Endothelial cell of umbilical vein (primary cell): ENCODE data around the gene PRKAB1. TPM values are rescaled to one million over a fixed set of nuclear protein-coding genes. Genes with fewer than 3 reads are reported as not detected.

Experiments used
- BruUV-seq: library from RNA; stranded (reverse); fragments of 400-500 nt; replicated peaks from 2 replicates; lab custom pipeline; 2021; lab: Mats Ljungman, UMichigan
- CTCF ChIA-PET: fragments of 300-600, 350-600 bp; sonication (Branson Sonifier 250); formaldehyde crosslinking; loops from one replicate; lab custom pipeline; 2021; ENCODE audit warnings: antibody characterized with exemption, inconsistent platforms; lab: Charles Lee
- POLR2A ChIA-PET: fragments of 300-600, 350-600 bp; sonication (Branson Sonifier 250); formaldehyde crosslinking; loops from one replicate; lab custom pipeline; 2021; ENCODE audit warnings: antibody characterized with exemption, inconsistent platforms; lab: Charles Lee
- DNase-seq: peaks from one replicate; pipeline ENCODE4 v3.0.0-alpha.2; 2011; ENCODE audit warnings: low read depth, low spot score
- FAIRE-seq: peaks from 2 replicates; lab custom pipeline; 2011; peaks lifted over from hg19 to GRCh38; lab: Jason Lieb, UNC
- H2AFZ ChIP-seq: 2 replicates; pipeline ENCODE4 v1.6.0; 2012; ENCODE audit warnings: low read depth, low read length, control low read depth, inconsistent platforms
- H3K27ac ChIP-seq: 2 replicates; pipeline ENCODE4 v1.5.1; 2011; ENCODE audit warnings: low read depth, mild to moderate bottlenecking, control low read depth, low read length, moderate library complexity; ENCODE audit not compliant: insufficient read depth
- H3K27me3 ChIP-seq, 2 experiments: 2 replicates each; pipeline versions ENCODE4 v1.6.0 to v1.6.1; 2011; ENCODE audit warnings: low read length in 2 of 2, mixed read lengths in 1 of 2; ENCODE audit not compliant: control insufficient read depth in 2 of 2, insufficient read depth in 2 of 2
- H3K36me3 ChIP-seq, 2 experiments: 2 replicates in 1 of 2; 3 replicates in 1 of 2; pipeline ENCODE4 v1.5.1; 2011; ENCODE audit warnings: low read length in 2 of 2, mild to moderate bottlenecking in 1 of 2, moderate library complexity in 1 of 2; ENCODE audit not compliant: control insufficient read depth in 2 of 2, insufficient read depth in 2 of 2; ENCODE audit errors: extremely low read depth in 1 of 2
- H3K4me1 ChIP-seq: 3 replicates; pipeline ENCODE4 v1.5.1; 2011; ENCODE audit warnings: mild to moderate bottlenecking, low read length; ENCODE audit not compliant: control insufficient read depth, insufficient read depth; ENCODE audit errors: extremely low read depth
- H3K4me2 ChIP-seq: 2 replicates; pipeline ENCODE4 v1.6.1; 2011; ENCODE audit warnings: low read length, control low read depth, mixed read lengths; ENCODE audit not compliant: insufficient read depth
- H3K4me3 ChIP-seq, 3 experiments: fragments of 200-600 bp in 1 of 3; sonication (generic), shearing (Covaris generic) in 1 of 3; replicated peaks in 1 of 3; 2 replicates each; pipeline ENCODE4 v1.5.1; 2011 to 2016; ENCODE audit warnings: control low read depth in 3 of 3, low read length in 3 of 3, mild to moderate bottlenecking in 2 of 3, inconsistent platforms in 1 of 3, low read depth in 1 of 3, moderate library complexity in 1 of 3; ENCODE audit not compliant: insufficient read depth in 1 of 3
- H3K79me2 ChIP-seq: 2 replicates; pipeline ENCODE4 v1.6.0; 2012; ENCODE audit warnings: low read length, inconsistent platforms; ENCODE audit not compliant: control insufficient read depth, insufficient read depth
- H3K9ac ChIP-seq: replicated peaks from 2 replicates; pipeline ENCODE3; 2011; ENCODE audit warnings: low read length, control low read depth; ENCODE audit not compliant: insufficient read depth; ENCODE audit errors: extremely low read depth
- H3K9me1 ChIP-seq: replicated peaks from 3 replicates; pipeline ENCODE4 v1.6.0; 2011; ENCODE audit warnings: mild to moderate bottlenecking, low read length; ENCODE audit not compliant: control insufficient read depth, insufficient read depth; ENCODE audit errors: extremely low read depth
- H3K9me3 ChIP-seq: replicated peaks from 2 replicates; pipeline ENCODE4 v1.5.1; 2012; ENCODE audit warnings: low read length, inconsistent platforms; ENCODE audit not compliant: control insufficient read depth, insufficient read depth
- H4K20me1 ChIP-seq: replicated peaks from 2 replicates; pipeline ENCODE3; 2011; ENCODE audit warnings: mild to moderate bottlenecking, low read length; ENCODE audit not compliant: control insufficient read depth, insufficient read depth; ENCODE audit errors: extremely low read depth
- CTCF ChIP-seq, 2 donors: IDR thresholded peaks; 1 replicate in 1 of 2; 2 replicates in 1 of 2; pipeline ENCODE4 v1.5.1; 2011; ENCODE audit warnings: low read length in 2 of 2, mild to moderate bottlenecking in 2 of 2, moderate library complexity in 2 of 2, control low read depth in 1 of 2, inconsistent platforms in 1 of 2, low read depth in 1 of 2; ENCODE audit not compliant: insufficient read depth in 1 of 2; ENCODE audit errors: extremely low read depth in 1 of 2
- EZH2 ChIP-seq: IDR thresholded peaks from 2 replicates; pipeline ENCODE4 v1.6.1; 2012; ENCODE audit warnings: borderline replicate concordance, low read depth, mild to moderate bottlenecking, moderate library complexity, low read length, inconsistent platforms; ENCODE audit not compliant: severe bottlenecking
- FOS ChIP-seq: IDR thresholded peaks from 2 replicates; pipeline ENCODE4 v1.6.1; 2011; ENCODE audit warnings: mild to moderate bottlenecking, low read length, moderate library complexity, borderline replicate concordance; ENCODE audit not compliant: insufficient read depth
- GATA2 ChIP-seq: IDR thresholded peaks from 2 replicates; pipeline ENCODE4 v1.7.0; 2011; ENCODE audit warnings: low read depth, mild to moderate bottlenecking, moderate library complexity, mixed read lengths, low read length; ENCODE audit not compliant: insufficient read length, insufficient read depth
- JUN ChIP-seq: IDR thresholded peaks from 2 replicates; pipeline ENCODE4 v1.6.1; 2011; ENCODE audit warnings: borderline replicate concordance, low read depth; ENCODE audit not compliant: insufficient read length, insufficient read depth
- MAX ChIP-seq: IDR thresholded peaks from 2 replicates; pipeline ENCODE4 v1.6.1; 2011; ENCODE audit not compliant: insufficient read depth, insufficient read length
- MYC ChIP-seq: IDR thresholded peaks from one replicate; pipeline ENCODE4 v1.6.1; 2011; ENCODE audit warnings: mild to moderate bottlenecking, low read depth, low read length
- POLR2A ChIP-seq: IDR thresholded peaks from 2 replicates; pipeline ENCODE4 v1.6.1; 2012; ENCODE audit warnings: low read depth, mild to moderate bottlenecking, control low read depth, low read length
- POLR2AphosphoS5 ChIP-seq: IDR thresholded peaks from 2 replicates; pipeline ENCODE4 v1.6.1; 2012; ENCODE audit warnings: low read depth, mild to moderate bottlenecking, control low read depth, low read length, moderate library complexity; ENCODE audit not compliant: insufficient read depth
- dilution Hi-C: fragments of 300-500 bp; cut with MboI; formaldehyde crosslinking; loops from one replicate; pipeline ENCODE4 v1.15.0; 2019; ENCODE audit warnings: low sequenced_read_pairs; ENCODE audit not compliant: extremely low pct_ligation_motif_present
- intact Hi-C: fragments of 100-400 bp; cut with micrococcal nuclease; formaldehyde crosslinking; loops from one replicate; pipeline ENCODE4 v1.10.0; 2022
- polyA plus RNA-seq, 4 experiments: library from polyadenylated mRNA; depleted of rRNA in 3 of 4; stranded (reverse) in 3 of 4; unstranded in 1 of 4; fragments of >200 nt; gene quantifications; 2 replicates each; pipeline versions ENCODE4 v1.2.1 to v1.2.3, GENCODE V29; 2011 to 2012; ENCODE audit warnings: missing spikeins in 1 of 4
- total RNA-seq: library from RNA; stranded (reverse); gene quantifications from 2 replicates; pipeline ENCODE4 v1.2.3, GENCODE V29; 2021

Gene PRKAB1
- total and polyA plus RNA-seq, 2 donors (not counting 3 experiments of a cell fraction or from before 2014, with no cell fraction given) = 23.1 to 27.0 TPM

- H2AFZ ChIP-seq = no peak overlapping the region
- no peaks in the 10 kb centered on the region for H3K9me1 ChIP-seq
- no TSS peak for BruUV-seq
- peaks cover 20% of the 10 kb centered on the region for H3K4me1 ChIP-seq
- dilution Hi-C loops = no loop called here
- intact Hi-C loops = no loop called here
- no peak overlapping the region for H3K4me3 ChIP-seq
- no peak overlapping the region for H3K4me2 ChIP-seq
- ChIA-PET POLR2A (interaction anchor here (0.6 kb wide), 1 partner anchor 9 kb away, joined by 3 read pairs; no protein-coding TSS in a partner anchor), CTCF (interaction anchor here (0.7 to 1.3 kb wide), 2 partner anchors 10 to 23 kb away, joined by 3 to 6 read pairs; no protein-coding TSS in a partner anchor)
- H3K79me2 ChIP-seq = no peaks in the 10 kb centered on the region
- FAIRE-seq (no peak), DNase-seq (no peak)
- no peak overlapping the region for H3K9ac ChIP-seq
- H3K27me3 ChIP-seq = no peaks in the 10 kb centered on the region
- H3K9me3 ChIP-seq = no peaks in the 10 kb centered on the region
- H3K27ac ChIP-seq = no peak overlapping the region
- no peaks in the 10 kb centered on the region for H4K20me1 ChIP-seq
- no peaks in the 10 kb centered on the region for H3K36me3 ChIP-seq
- TF ChIP-seq POLR2AphosphoS5 (no peak), MYC (no peak), EZH2 (no peak), JUN (no peak), FOS (no peak), POLR2A (no peak), CTCF (IDR thresholded peaks at IDR 0.05; ENCODE audit: extremely low read depth in 1 of 2, insufficient read depth in 1 of 2, low read depth in 1 of 2, low read length in 2 of 2) (no peak), MAX (no peak), GATA2 (no peak)
Measured at GRCh38 chr12:119718141-119718540, 50.2 kb downstream of the PRKAB1 start.
